ENCODE measurements around the gene STK39. TPM values are rescaled to one million over a fixed set of nuclear protein-coding genes. Genes with fewer than 3 reads are reported as not detected.
A peak's percentile ranks its signal among the peaks of the same experiment; 100 is the strongest.

Gene STK39
- total RNA-seq, 2 donors from 2014 or later: 37.1 to 41.0 TPM

DNA sequence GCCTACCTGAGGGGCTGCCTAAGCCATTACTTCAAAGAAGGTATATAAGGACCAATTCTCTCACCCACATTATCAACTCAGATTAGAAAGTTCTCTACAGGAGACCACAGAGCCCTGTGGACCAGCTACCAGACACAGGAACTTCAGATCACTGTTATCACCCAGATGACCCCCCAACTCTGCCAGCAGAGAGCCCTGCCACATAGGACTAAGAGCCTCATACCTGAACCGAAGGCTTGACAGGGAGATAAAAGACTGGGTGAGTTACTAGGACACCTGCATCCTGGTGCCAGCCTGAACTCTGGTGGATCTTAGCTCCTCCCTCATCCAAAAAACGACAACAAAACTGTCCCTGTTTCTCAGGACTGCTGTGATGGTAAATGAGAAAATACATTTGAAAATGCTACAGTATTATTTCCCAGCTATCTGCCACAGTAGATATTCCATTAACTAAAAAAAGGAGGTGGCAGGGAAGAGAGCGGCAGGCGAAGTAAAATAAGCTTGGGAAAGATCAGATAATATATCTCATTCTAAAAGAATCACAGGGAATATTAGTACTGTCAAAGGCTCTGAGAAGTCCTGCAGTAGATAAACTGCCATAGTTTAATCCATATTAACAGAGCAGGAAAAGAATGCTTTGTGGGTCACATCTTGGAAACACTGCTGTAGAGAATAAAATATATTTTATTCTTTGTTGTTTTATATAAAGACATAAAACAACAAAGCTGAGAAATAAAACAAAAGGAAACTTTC, 79.7 kb downstream of the STK39 start:
- no peak for ATAC-seq (replicated peaks in 1 of 2)
- H3K27me3 Mint-ChIP-seq (ENCODE audit: low read depth): no peaks in the 10 kb centered on the region
- peaks cover 2 to 21% of the 10 kb centered on the region in 2 donors for H3K36me3 Mint-ChIP-seq (ENCODE audit: insufficient read depth in 2 of 2)
- no peak for DNase-seq
- peak overlapping the region; percentile 88 for H3K27ac Mint-ChIP-seq
- no peaks in the 10 kb centered on the region for H3K9me3 Mint-ChIP-seq
- peak overlapping the region; percentile 38 to 71 for H3K4me3 Mint-ChIP-seq
- peaks cover 55% of the 10 kb centered on the region for H3K4me1 Mint-ChIP-seq (ENCODE audit: low read depth)

DNA sequence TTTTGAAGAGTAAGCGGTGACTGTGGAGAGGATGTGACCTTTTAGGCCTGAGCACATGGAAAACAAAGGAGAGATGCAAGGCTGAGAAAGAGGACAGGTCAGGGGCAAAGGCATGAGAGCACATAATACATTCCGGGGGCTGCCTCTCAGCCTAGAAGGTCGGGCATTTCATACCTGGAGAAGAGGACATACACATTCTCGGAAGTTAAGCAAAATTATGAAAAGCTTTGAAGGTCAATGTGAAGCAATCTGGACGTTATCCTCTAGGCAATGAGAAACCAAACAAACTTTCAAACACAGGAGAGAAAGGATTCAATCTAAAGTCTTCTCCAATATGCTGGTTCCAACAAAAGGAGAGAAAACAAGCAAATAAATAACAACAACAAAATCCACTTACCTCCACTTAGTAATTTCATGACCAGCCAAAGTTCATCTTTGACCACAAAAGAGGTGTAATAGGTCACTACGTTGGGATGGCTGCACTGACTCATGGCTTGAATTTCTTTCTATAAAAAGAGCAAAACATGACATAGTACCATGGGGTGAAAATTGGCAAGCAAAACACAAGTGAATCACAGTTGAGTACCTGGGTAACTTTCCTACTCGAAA, 80.4 kb downstream of the STK39 start:
- peaks cover 2 to 21% of the 10 kb centered on the region in 2 donors for H3K36me3 Mint-ChIP-seq (ENCODE audit: insufficient read depth in 2 of 2)
- ATAC-seq (replicated peaks in 1 of 2) (peak; percentile 89 to 94), DNase-seq (peak; percentile 35 to 43)
- H3K4me1 Mint-ChIP-seq (ENCODE audit: low read depth): peaks cover 55% of the 10 kb centered on the region
- H3K9me3 Mint-ChIP-seq: no peaks in the 10 kb centered on the region
- H3K27me3 Mint-ChIP-seq (ENCODE audit: low read depth): no peaks in the 10 kb centered on the region
- H3K27ac Mint-ChIP-seq: peak overlapping the region; percentile 88
- H3K4me3 Mint-ChIP-seq: peak overlapping the region; percentile 44 to 71

DNA sequence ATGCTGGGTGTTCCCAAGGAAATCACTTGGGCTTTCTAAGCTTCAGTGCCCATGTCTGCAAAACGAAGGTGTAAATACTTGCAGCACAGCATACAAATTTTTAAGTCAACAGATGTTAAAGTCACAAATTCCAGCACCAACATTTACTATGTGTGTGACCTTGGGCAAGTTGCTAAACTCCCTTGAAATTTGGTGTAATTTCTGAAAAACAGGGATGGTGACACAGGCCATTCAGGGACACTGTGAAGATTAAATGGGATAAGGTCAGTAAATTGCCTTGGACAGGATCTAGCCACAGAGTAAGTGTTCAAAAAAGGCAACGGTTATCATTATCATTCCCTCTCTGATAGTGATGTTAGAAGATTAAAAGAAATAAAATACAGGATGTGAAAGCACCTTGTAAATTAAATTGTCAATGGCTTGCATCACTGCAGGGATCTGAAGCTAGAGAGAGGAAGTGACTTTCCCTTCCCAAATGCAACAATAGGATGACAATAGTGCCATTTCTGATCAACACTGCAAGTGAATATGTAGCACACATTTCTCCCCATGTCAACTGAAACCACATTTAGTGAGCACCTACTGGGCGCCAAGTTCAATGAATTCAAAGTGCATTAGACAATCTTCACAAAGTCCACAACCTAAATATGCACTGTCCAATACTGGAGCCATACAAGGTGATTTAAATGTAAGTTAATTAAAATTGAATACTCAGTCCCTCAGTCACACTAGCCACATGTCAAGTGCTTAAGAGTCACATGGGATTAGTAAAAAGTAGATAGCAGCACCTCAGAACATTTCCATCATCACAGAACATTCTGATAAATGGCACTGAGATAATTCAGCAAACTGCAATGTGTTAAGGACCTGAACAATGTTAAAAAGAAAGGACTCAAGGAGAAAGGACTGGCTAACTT, 81.2 kb downstream of the STK39 start:
- H3K4me1 Mint-ChIP-seq (ENCODE audit: low read depth): peaks cover 55% of the 10 kb centered on the region
- H3K27ac Mint-ChIP-seq: peak overlapping the region; percentile 88
- ATAC-seq (replicated peaks in 1 of 2) (peak; percentile 39 to 42), DNase-seq (no peak)
- H3K27me3 Mint-ChIP-seq (ENCODE audit: low read depth): no peaks in the 10 kb centered on the region
- no peaks in the 10 kb centered on the region for H3K9me3 Mint-ChIP-seq
- peaks cover 2 to 21% of the 10 kb centered on the region in 2 donors for H3K36me3 Mint-ChIP-seq (ENCODE audit: insufficient read depth in 2 of 2)
- H3K4me3 Mint-ChIP-seq: peak overlapping the region; percentile 44 to 71

DNA sequence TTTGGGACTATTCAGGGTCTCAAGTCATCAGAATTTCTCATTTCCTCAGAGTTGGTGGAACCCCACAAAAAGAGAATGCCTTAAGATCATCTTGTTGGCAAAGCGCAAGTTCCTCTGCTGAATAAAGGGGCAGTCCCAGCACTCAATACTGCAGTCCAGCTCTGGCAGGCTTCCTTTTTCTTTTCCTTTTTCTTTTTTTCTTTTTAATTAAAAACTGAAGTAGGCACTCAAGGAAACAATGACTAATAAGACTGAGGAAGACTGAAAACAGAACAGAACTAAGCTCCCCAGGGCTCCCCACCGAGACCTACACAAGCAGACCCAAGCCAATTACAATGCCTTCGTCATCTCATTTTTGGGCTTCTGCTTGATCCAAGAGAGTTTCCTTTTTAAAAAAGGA, 82.0 kb downstream of the STK39 start:
- H3K9me3 Mint-ChIP-seq: no peaks in the 10 kb centered on the region
- H3K36me3 Mint-ChIP-seq (ENCODE audit: insufficient read depth in 2 of 2): peaks cover 2 to 21% of the 10 kb centered on the region in 2 donors
- peak overlapping the region; percentile 22 for H3K27ac Mint-ChIP-seq
- H3K27me3 Mint-ChIP-seq (ENCODE audit: low read depth): no peaks in the 10 kb centered on the region
- peak; percentile 38 to 41 for ATAC-seq (replicated peaks in 1 of 2)
- H3K4me1 Mint-ChIP-seq (ENCODE audit: low read depth): peaks cover 48% of the 10 kb centered on the region
- H3K4me3 Mint-ChIP-seq: peak overlapping the region in 1 of 2 donors; percentile 53
- DNase-seq: no peak

DNA sequence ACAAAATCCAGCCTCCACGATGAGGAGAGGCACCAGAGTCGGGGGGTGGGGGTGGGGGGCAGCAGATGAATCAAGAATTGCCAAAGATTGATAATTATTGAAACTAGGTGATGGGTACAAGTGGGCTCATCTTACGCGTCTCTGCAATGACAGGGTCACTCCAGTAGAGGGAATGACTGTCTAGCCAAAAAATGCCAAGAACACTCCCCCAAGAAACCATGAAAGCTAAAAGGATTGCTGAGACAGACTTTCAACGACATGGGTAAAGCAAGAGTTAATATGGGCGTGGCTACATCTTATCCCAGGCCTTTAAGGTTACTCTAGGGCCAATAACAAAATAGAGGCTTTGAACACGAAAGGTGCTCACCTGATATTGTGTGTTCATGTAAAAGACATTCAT, 86.5 kb downstream of the STK39 start:
- no peak overlapping the region for H3K4me3 Mint-ChIP-seq
- H3K4me1 Mint-ChIP-seq (ENCODE audit: low read depth): peaks cover 36% of the 10 kb centered on the region
- DNase-seq (no peak), ATAC-seq (replicated peaks in 1 of 2) (peak in 1 of 2 donors; percentile 49)
- no peak overlapping the region for H3K27ac Mint-ChIP-seq
- no peaks in the 10 kb centered on the region for H3K27me3 Mint-ChIP-seq (ENCODE audit: low read depth)
- no peaks in the 10 kb centered on the region for H3K9me3 Mint-ChIP-seq
- H3K36me3 Mint-ChIP-seq (ENCODE audit: insufficient read depth in 2 of 2): peaks cover 0 to 11% of the 10 kb centered on the region in 2 donors

DNA sequence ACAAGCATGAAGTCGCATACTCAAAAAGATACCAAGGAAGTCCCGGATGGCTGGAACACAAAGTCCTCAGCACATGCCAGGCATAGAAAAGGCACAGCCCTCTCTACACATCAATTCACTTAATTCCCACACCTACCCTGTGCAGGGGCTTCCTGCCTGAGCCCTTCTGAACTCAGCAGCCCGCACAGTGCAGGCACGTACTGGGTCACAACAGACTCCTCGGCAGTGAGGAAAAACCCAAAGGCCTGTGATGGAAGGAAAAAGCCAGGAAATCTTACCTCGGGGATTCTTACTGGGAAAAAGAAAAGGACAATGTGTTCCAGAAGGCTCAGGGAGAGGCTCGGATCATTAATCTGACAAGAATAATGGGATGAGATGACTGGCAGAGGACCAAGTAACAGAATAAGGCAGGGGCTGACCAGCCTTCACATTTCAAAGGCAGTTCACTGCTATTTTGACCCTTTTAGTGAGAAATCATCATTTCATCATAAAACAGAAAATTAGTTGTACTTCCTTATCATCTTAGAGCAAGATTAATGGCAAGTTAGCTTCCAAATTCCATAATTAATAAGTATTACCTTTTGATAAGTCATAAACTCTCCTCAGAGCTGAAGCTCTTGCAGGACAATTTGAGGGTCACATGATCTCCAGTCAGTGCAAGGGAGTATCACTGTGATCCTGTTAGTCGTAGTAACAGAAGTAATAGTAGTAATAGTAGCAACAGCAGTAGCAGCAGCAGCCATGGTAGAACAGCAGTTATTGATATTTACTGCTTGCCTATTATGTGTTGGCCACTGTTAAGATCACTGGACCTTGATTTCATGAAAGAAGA, 87.4 kb downstream of the STK39 start:
- Mint-ChIP-seq H3K27ac (no peak overlapping the region), H3K9me3 (no peaks in the 10 kb centered on the region), H3K27me3 (ENCODE audit: low read depth) (no peaks in the 10 kb centered on the region), H3K36me3 (ENCODE audit: insufficient read depth in 2 of 2) (peaks cover 0 to 9% of the 10 kb centered on the region in 2 donors), H3K4me3 (no peak overlapping the region), H3K4me1 (ENCODE audit: low read depth) (peaks cover 27% of the 10 kb centered on the region)
- ATAC-seq (replicated peaks in 1 of 2) (no peak), DNase-seq (no peak)

DNA sequence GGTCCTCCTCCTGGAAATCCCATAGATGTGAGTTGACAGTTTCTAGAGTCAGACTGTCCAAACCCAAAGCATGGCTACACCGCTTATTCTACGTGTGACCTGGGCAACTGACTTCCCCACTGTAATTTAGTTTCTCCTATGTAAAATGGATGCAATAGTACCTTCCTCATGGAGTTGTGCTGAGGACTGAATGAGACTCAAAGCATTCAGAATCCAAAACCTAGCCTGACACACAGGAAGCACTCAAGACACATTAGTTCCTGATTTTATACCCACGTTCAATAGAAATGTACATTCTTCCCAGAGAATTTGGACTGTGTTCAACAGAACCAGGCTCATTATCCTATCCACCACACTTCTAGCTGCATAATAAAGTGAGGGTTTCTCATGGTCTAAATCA, 88.8 kb downstream of the STK39 start:
- Mint-ChIP-seq H3K4me3 (no peak overlapping the region), H3K27me3 (ENCODE audit: low read depth) (no peaks in the 10 kb centered on the region), H3K36me3 (ENCODE audit: insufficient read depth in 2 of 2) (peaks cover 0 to 6% of the 10 kb centered on the region in 2 donors), H3K27ac (no peak overlapping the region), H3K4me1 (ENCODE audit: low read depth) (peaks cover 22% of the 10 kb centered on the region), H3K9me3 (no peaks in the 10 kb centered on the region)
- no peak for ATAC-seq (replicated peaks in 1 of 2)
- DNase-seq: no peak

DNA sequence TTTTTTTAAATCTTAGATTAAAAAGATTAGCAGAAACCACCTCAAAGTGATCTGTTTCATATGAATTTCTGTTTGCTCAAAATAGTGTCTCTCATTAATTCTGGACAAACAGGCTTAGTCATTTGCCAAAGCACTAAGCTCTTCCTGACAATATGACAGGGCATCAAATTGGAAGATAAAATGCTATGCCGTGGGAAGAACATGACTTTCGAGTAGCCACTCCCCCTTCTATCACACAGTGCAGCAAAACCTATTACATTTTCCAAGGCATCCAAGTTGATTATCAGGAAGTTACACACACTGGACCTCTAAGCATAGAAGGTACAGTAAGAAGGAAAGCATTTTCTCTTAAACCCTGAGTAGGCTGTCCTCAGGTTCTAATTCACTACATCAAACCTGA, 89.5 kb downstream of the STK39 start:
- ATAC-seq (replicated peaks in 1 of 2): no peak
- Mint-ChIP-seq H3K27ac (peak overlapping the region; percentile 13), H3K36me3 (ENCODE audit: insufficient read depth in 2 of 2) (no peaks in the 10 kb centered on the region), H3K9me3 (no peaks in the 10 kb centered on the region), H3K4me1 (ENCODE audit: low read depth) (peaks cover 22% of the 10 kb centered on the region), H3K4me3 (no peak overlapping the region), H3K27me3 (ENCODE audit: low read depth) (no peaks in the 10 kb centered on the region)
- no peak for DNase-seq

DNA sequence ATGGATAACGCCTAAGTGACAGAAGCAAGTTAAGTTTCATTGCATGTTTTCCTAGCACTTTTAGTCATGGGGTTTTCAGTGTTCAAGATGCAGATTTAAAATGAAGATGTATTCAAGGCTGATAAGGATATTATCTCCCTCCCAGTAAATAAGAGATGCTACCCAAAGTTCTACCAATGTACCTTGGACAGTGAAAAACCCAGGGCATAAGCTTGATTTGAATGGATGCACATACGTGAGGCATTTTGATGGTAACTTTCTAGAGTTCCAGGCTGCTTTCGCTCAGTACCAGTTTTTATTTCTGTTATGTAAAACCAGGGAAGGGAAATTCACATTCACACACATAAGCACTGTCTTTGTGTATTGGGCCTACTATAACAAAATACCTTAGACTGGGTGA, 90.3 kb downstream of the STK39 start:
- H3K9me3 Mint-ChIP-seq: no peaks in the 10 kb centered on the region
- peaks cover 0 to 3% of the 10 kb centered on the region in 2 donors for H3K36me3 Mint-ChIP-seq (ENCODE audit: insufficient read depth in 2 of 2)
- H3K27ac Mint-ChIP-seq: peak overlapping the region; percentile 63
- DNase-seq: no peak
- ATAC-seq (replicated peaks in 1 of 2): no peak
- H3K4me1 Mint-ChIP-seq (ENCODE audit: low read depth): peaks cover 22% of the 10 kb centered on the region
- H3K27me3 Mint-ChIP-seq (ENCODE audit: low read depth): no peaks in the 10 kb centered on the region
- H3K4me3 Mint-ChIP-seq: no peak overlapping the region

DNA sequence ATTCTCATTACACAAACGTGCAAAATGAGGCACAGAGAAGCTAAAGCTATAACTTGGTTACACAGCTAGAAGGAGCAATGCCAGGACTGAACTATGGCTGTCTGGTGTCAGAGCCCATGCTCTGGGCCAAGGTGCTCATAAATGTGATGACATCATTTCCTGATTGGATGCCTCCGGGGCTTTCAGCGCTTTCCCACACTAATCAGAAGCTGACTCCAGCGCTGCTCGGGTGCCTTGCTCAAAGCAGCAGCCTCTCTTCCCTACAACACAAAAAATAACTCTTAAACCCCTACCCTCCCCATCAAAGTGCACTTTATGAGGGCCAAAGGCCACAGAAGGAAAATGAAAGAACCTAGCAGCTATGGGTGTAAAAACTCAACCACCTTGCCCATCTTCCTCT, 90.7 kb downstream of the STK39 start:
- peak overlapping the region; percentile 22 for H3K27ac Mint-ChIP-seq
- peaks cover 22% of the 10 kb centered on the region for H3K4me1 Mint-ChIP-seq (ENCODE audit: low read depth)
- no peaks in the 10 kb centered on the region for H3K9me3 Mint-ChIP-seq
- no peak for DNase-seq
- H3K36me3 Mint-ChIP-seq (ENCODE audit: insufficient read depth in 2 of 2): peaks cover 0 to 3% of the 10 kb centered on the region in 2 donors
- no peak overlapping the region for H3K4me3 Mint-ChIP-seq
- ATAC-seq (replicated peaks in 1 of 2): peak; percentile 44 to 65
- no peaks in the 10 kb centered on the region for H3K27me3 Mint-ChIP-seq (ENCODE audit: low read depth)

DNA sequence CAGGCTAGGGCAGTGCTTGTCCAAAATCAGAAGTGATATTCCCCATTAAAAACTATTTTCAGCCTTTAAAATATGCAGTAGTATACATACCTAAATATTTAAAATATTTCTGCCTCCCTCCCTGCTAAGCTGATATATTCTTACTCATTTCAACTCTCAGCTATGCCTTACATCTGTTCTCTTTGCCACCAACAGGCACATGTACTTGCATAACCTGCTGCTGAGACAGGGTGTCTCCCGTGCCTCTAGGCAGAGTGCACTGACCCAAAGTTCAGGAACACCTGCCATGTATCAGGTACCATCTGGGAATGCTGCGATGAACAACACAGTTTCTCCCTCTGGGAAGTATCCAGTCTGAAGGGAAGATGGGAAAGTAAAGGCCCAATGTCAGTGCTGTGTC, 91.7 kb downstream of the STK39 start:
- ATAC-seq (replicated peaks in 1 of 2) (no peak), DNase-seq (no peak)
- H3K27me3 Mint-ChIP-seq (ENCODE audit: low read depth): no peaks in the 10 kb centered on the region
- H3K4me3 Mint-ChIP-seq: no peak overlapping the region
- peaks cover 0 to 3% of the 10 kb centered on the region in 2 donors for H3K36me3 Mint-ChIP-seq (ENCODE audit: insufficient read depth in 2 of 2)
- H3K9me3 Mint-ChIP-seq: no peaks in the 10 kb centered on the region
- no peak overlapping the region for H3K27ac Mint-ChIP-seq
- H3K4me1 Mint-ChIP-seq (ENCODE audit: low read depth): peaks cover 22% of the 10 kb centered on the region

DNA sequence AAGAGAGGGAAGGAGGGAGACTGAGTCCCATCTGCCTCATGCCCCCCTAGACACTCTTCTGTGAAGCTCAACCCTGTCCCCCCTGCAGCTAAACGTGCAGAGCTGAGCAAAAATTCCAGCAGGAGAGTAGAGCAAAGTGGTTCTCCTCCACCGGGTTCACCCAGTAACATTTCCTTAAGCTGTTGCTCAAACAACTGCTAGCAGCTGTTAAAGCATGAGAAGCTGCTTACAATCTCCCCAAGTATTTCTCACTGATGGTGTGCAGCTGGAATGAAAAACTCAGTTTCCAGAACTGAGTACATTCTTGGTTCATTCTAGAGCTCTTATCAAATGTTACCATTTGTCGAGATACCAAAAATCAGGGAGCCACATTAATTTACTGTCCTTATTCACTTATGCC, 92.3 kb downstream of the STK39 start:
- ATAC-seq (replicated peaks in 1 of 2) (no peak), DNase-seq (no peak)
- no peak overlapping the region for H3K27ac Mint-ChIP-seq
- no peaks in the 10 kb centered on the region for H3K9me3 Mint-ChIP-seq
- H3K4me1 Mint-ChIP-seq (ENCODE audit: low read depth): peaks cover 23% of the 10 kb centered on the region
- peaks cover under 1 to 3% of the 10 kb centered on the region in 2 donors for H3K36me3 Mint-ChIP-seq (ENCODE audit: insufficient read depth in 2 of 2)
- no peak overlapping the region for H3K4me3 Mint-ChIP-seq
- H3K27me3 Mint-ChIP-seq (ENCODE audit: low read depth): no peaks in the 10 kb centered on the region
